Ovary (tissue), 9 donors: ENCODE data around the gene TTC1. TPM values are rescaled to one million over a fixed set of nuclear protein-coding genes. Genes with fewer than 3 reads are reported as not detected.
"Not testable (repeated sequence)": the region's sequence is repeated elsewhere in the genome, so short reads cannot be mapped to it uniquely, and the experiment has no call there.

Source experiments
- DNase-seq, 5 donors: peaks; one replicate each; pipeline ENCODE4 v3.0.0-alpha.2; 2019 to 2020
- H3K27ac ChIP-seq, 2 donors: fragments of 200-600 bp; one replicate each; pipeline versions ENCODE4 v1.5.1 to v1.8.0; 2019 to 2022
- H3K27me3 ChIP-seq: fragments of 200-600 bp; one replicate; pipeline ENCODE4 v1.8.0; 2022
- H3K36me3 ChIP-seq: fragments of 200-600 bp; sonication (generic); one replicate; pipeline ENCODE4 v1.5.1; 2019
- H3K4me1 ChIP-seq: one replicate; pipeline ENCODE4 v1.8.1; 2013; ENCODE audit warnings: mild to moderate bottlenecking, moderate library complexity; ENCODE audit not compliant: insufficient read depth
- H3K4me3 ChIP-seq: fragments of 200-600 bp; sonication (generic); one replicate; pipeline ENCODE4 v1.5.1; 2017
- H3K9me3 ChIP-seq, 2 donors: fragments of 200-600 bp in 1 of 2; sonication (generic) in 1 of 2; one replicate each; pipeline versions ENCODE4 v1.5.1 to v1.8.1; 2013 to 2019; ENCODE audit warnings: mild to moderate bottlenecking in 1 of 2, moderate library complexity in 1 of 2
- CTCF ChIP-seq, 3 donors: fragments of 450-650 bp in 2 of 3; fragments of 200-600 bp in 1 of 3; IDR thresholded peaks; one replicate each; pipeline versions ENCODE4 v1.5.1 to v1.8.0; 2016 to 2022; ENCODE audit warnings: antibody characterized with exemption in 3 of 3, mild to moderate bottlenecking in 1 of 3
- EP300 ChIP-seq: sonication (generic); formaldehyde crosslinking; IDR thresholded peaks from one replicate; pipeline ENCODE4 v1.6.1; 2017; ENCODE audit warnings: antibody characterized with exemption
- POLR2A ChIP-seq: fragments of 450-650 bp; IDR thresholded peaks from one replicate; pipeline ENCODE4 v1.6.1; 2017; ENCODE audit warnings: antibody characterized with exemption, mild to moderate bottlenecking, moderate library complexity
- WGBS, 3 donors: extraction: QIAGEN DNeasy Blood & Tissue Kit in 1 of 3; methylation state at CpG; one replicate each; pipeline versions ENCODE4 v1.1.5 to v1.1.7; 2013 to 2017; 5-methylcytosine and 5-hydroxymethylcytosine counted together
- intact Hi-C, 4 donors: fragments of 100-400 bp; cut with DNase I; formaldehyde crosslinking; loops; one replicate each; pipeline versions ENCODE4 v1.11.0 to v1.15.1; 2022 to 2023
- polyA plus RNA-seq, 2 donors: library from polyadenylated mRNA; stranded (reverse); fragments of 200-250 nt in 1 of 2; fragments of 350-450 nt in 1 of 2; fragmentation: Illumina TruSeq in 1 of 2; extraction: RNeasy Lipid Tissue Mini Kit (QIAGEN cat#74804) in 1 of 2; gene quantifications; one replicate each; pipeline ENCODE4 v1.2.3, GENCODE V29; 2013 to 2014
- total RNA-seq, 7 donors: library from RNA; depleted of rRNA in 2 of 7; stranded (reverse); fragments of >200 nt in 2 of 7; fragmentation: NEBNext Ultra II Directional in 3 of 7; extraction: Animal tissue kit (Norgen Biotek cat#: 25700) in 3 of 7; gene quantifications; one replicate each; pipeline versions ENCODE4 v1.1.0 to v1.2.4, GENCODE V29; 2016 to 2023
- donor health status: DM: no; HTN: no; CAD: no; lungs with moderate emphysema.
- donor health status: DM: no; HTN: no; CAD: no.
- donor health status: Bipolar disorder and iron deficiency.
- donor health status: DM: yes; HTN: yes; CAD: no.
- donor health status: DM: no; HTN: no; CAD: no.
- donor health status: DM: yes; HTN: yes; CAD: no.

Gene TTC1
- total and polyA plus RNA-seq, 9 donors = 21.9 to 99.5 (median 37.2) TPM

GRCh38 chr5:160007514-160007913 is 1.4 kb upstream of the TTC1 start:
- no peaks in the 10 kb centered on the region for H3K36me3 ChIP-seq
- no peak overlapping the region for H3K4me3 ChIP-seq
- TF ChIP-seq CTCF (IDR thresholded peaks at IDR 0.05) (no peak), POLR2A (no peak), EP300 (no peak)
- H3K9me3 ChIP-seq = no peaks in the 10 kb centered on the region
- H3K27ac ChIP-seq = no peak overlapping the region
- H3K27me3 ChIP-seq = no peaks in the 10 kb centered on the region
- H3K4me1 ChIP-seq = peaks cover 7% of the 10 kb centered on the region
- intact Hi-C loops = no loop called here
- DNase-seq = no peak
- WGBS, 3 donors = 85 to 94% (median 92%) methylated on average over 3 of the region's 3 CpGs

GRCh38 chr5:160008529-160008876 is 436 bp upstream of the TTC1 start:
- intact Hi-C loops, H3K27ac ChIP-seq, DNase-seq, H3K4me1 ChIP-seq, H3K27me3 ChIP-seq, H3K36me3 ChIP-seq, H3K9me3 ChIP-seq: not testable (repeated sequence)
- peak overlapping the region; percentile 94 for H3K4me3 ChIP-seq
- 78 to 81% (median 79%) methylated on average over 14 of the region's 14 CpGs for WGBS, 3 donors

GRCh38 chr5:160009591-160009989 is 651 bp downstream of the TTC1 start:
- Histone ChIP-seq H3K36me3 (no peaks in the 10 kb centered on the region), H3K4me3 (peak overlapping the region; percentile 94), H3K4me1 (peaks cover 7% of the 10 kb centered on the region), H3K9me3 (no peaks in the 10 kb centered on the region), H3K27ac (peak overlapping the region; percentile 62 to 69), H3K27me3 (no peaks in the 10 kb centered on the region)
- TF ChIP-seq EP300 (no peak), CTCF (IDR thresholded peaks at IDR 0.05) (no peak), POLR2A (no peak)
- 2 to 8% (median 2%) methylated on average over 11 of the region's 11 CpGs for WGBS, 3 donors
- intact Hi-C loops = no loop called here
- DNase-seq = no peak

GRCh38 chr5:160011471-160011870 is 2.5 kb downstream of the TTC1 start:
- H3K36me3 ChIP-seq = no peaks in the 10 kb centered on the region
- H3K27me3 ChIP-seq = no peaks in the 10 kb centered on the region
- intact Hi-C loops = no loop called here
- no peaks in the 10 kb centered on the region for H3K9me3 ChIP-seq
- H3K4me1 ChIP-seq = peaks cover 7% of the 10 kb centered on the region
- DNase-seq = no peak
- no peak overlapping the region for H3K4me3 ChIP-seq
- H3K27ac ChIP-seq = no peak overlapping the region
- no peak for TF ChIP-seq EP300
- TF ChIP-seq POLR2A = no peak
- TF ChIP-seq CTCF (IDR thresholded peaks at IDR 0.05) = no peak

- H3K36me3 ChIP-seq, H3K4me1 ChIP-seq, H3K27ac ChIP-seq, H3K9me3 ChIP-seq, H3K27me3 ChIP-seq, DNase-seq, H3K4me3 ChIP-seq, intact Hi-C loops: not testable (repeated sequence)
- 90 to 96% (median 92%) methylated on average over 6 of the region's 6 CpGs for WGBS, 3 donors
Measured at GRCh38 chr5:160014197-160014596, 5.3 kb downstream of the TTC1 start.
